Hepatocyte (in vitro differentiated cells): ENCODE results near the gene WDR38. TPM values are rescaled to one million over a fixed set of nuclear protein-coding genes. Genes with fewer than 3 reads are reported as not detected.

Source experiments
- DNase-seq: peaks from one replicate; pipeline ENCODE4 v3.0.0-alpha.2; 2016; ENCODE audit warnings: low spot score
- H2AFZ ChIP-seq: fragments of 200-600 bp; sonication (generic); 2 replicates; pipeline ENCODE4 v1.6.0; 2016; ENCODE audit warnings: antibody characterized with exemption, mild to moderate bottlenecking
- H3K27ac ChIP-seq: fragments of 200-600 bp; sonication (generic); 2 replicates; pipeline ENCODE4 v1.5.1; 2016; ENCODE audit warnings: mild to moderate bottlenecking
- H3K27me3 ChIP-seq: fragments of 200-600 bp; sonication (generic); 2 replicates; pipeline ENCODE4 v1.6.1; 2016
- H3K36me3 ChIP-seq: fragments of 200-600 bp; sonication (generic); replicated peaks from 2 replicates; pipeline ENCODE4 v1.5.1; 2016; ENCODE audit warnings: low read depth; ENCODE audit not compliant: insufficient read depth
- H3K4me1 ChIP-seq: fragments of 200-600 bp; sonication (generic); 2 replicates; pipeline ENCODE4 v1.5.1; 2016; ENCODE audit warnings: mild to moderate bottlenecking, moderate library complexity; ENCODE audit not compliant: insufficient read depth
- H3K4me2 ChIP-seq: fragments of 200-600 bp; sonication (generic); 2 replicates; pipeline ENCODE4 v1.6.0; 2016
- H3K4me3 ChIP-seq: fragments of 200-600 bp; sonication (generic); 2 replicates; pipeline ENCODE4 v1.5.1; 2016; ENCODE audit warnings: mild to moderate bottlenecking
- H3K79me2 ChIP-seq: fragments of 200-600 bp; sonication (generic); 2 replicates; pipeline ENCODE4 v1.6.0; 2017; ENCODE audit warnings: mild to moderate bottlenecking
- H3K9me2 ChIP-seq: fragments of 200-600 bp; sonication (generic); replicated peaks from 2 replicates; pipeline ENCODE4 v1.6.0; 2017; ENCODE audit warnings: mild to moderate bottlenecking; ENCODE audit not compliant: insufficient read depth
- H3K9me3 ChIP-seq: fragments of 200-600 bp; sonication (generic); 2 replicates; pipeline ENCODE4 v1.5.1; 2016; ENCODE audit warnings: low read depth, mild to moderate bottlenecking
- H4K20me1 ChIP-seq: fragments of 200-600 bp; sonication (generic); 2 replicates; pipeline ENCODE4 v1.6.0; 2016; ENCODE audit warnings: mild to moderate bottlenecking; ENCODE audit not compliant: insufficient read depth, poor library complexity, severe bottlenecking
- EZH2 ChIP-seq: fragments of 200-600 bp; sonication (generic); IDR thresholded peaks from 2 replicates; pipeline ENCODE4 v1.6.1; 2016; ENCODE audit warnings: antibody characterized with exemption, mild to moderate bottlenecking, borderline replicate concordance
- EZH2phosphoT487 ChIP-seq: fragments of 200-600 bp; sonication (generic); IDR thresholded peaks from one replicate; pipeline ENCODE4 v1.6.1; 2018; ENCODE audit warnings: antibody characterized with exemption, mild to moderate bottlenecking, low read depth, moderate library complexity; ENCODE audit not compliant: unreplicated experiment, severe bottlenecking
- WGBS: methylation state at CpG from one replicate; pipeline ENCODE4 v1.1.6; 2016; ENCODE audit warnings: low lambda C conversion rate; ENCODE audit errors: missing lambda C conversion rate; 5-methylcytosine and 5-hydroxymethylcytosine counted together
- polyA plus RNA-seq: library from polyadenylated mRNA; unstranded; fragments of >200 nt; fragmentation: Nextera tagmentation; extraction: Ambion mirVana; gene quantifications from 2 replicates; pipeline ENCODE4 v1.2.1, GENCODE V29; 2016
- total RNA-seq: library from RNA; depleted of rRNA; stranded (reverse); fragments of >200 nt; gene quantifications from 2 replicates; pipeline ENCODE4 v1.2.3, GENCODE V29; 2014
- TF ChIP-seq, protein P1 (sequence below): fragments of 200-600 bp; sonication (generic); IDR thresholded peaks from 2 replicates; pipeline ENCODE4 v1.5.1; 2016; ENCODE audit warnings: antibody characterized with exemption, mild to moderate bottlenecking; ENCODE audit not compliant: poor library complexity

WDR38 gene
- total and polyA plus RNA-seq, 2 experiments from 2014 or later, result not detected

GRCh38 chr9:124881138-124881743, 28.0 kb downstream of the WDR38 start:
- H3K4me1 ChIP-seq, result no peaks in the 10 kb centered on the region
- DNase-seq, result no peak
- H3K4me2 ChIP-seq, result no peak overlapping the region
- TF ChIP-seq, protein P1, sequence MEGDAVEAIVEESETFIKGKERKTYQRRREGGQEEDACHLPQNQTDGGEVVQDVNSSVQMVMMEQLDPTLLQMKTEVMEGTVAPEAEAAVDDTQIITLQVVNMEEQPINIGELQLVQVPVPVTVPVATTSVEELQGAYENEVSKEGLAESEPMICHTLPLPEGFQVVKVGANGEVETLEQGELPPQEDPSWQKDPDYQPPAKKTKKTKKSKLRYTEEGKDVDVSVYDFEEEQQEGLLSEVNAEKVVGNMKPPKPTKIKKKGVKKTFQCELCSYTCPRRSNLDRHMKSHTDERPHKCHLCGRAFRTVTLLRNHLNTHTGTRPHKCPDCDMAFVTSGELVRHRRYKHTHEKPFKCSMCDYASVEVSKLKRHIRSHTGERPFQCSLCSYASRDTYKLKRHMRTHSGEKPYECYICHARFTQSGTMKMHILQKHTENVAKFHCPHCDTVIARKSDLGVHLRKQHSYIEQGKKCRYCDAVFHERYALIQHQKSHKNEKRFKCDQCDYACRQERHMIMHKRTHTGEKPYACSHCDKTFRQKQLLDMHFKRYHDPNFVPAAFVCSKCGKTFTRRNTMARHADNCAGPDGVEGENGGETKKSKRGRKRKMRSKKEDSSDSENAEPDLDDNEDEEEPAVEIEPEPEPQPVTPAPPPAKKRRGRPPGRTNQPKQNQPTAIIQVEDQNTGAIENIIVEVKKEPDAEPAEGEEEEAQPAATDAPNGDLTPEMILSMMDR, result no peak
- TF ChIP-seq EZH2phosphoT487 (no peak), EZH2 (no peak)
- no peaks in the 10 kb centered on the region for H3K9me3 ChIP-seq
- WGBS, result 96% methylated on average over 16 of the region's 16 CpGs
- H3K4me3 ChIP-seq, result no peak overlapping the region
- peaks cover 2% of the 10 kb centered on the region for H3K79me2 ChIP-seq
- no peaks in the 10 kb centered on the region for H3K36me3 ChIP-seq
- no peak overlapping the region for H3K27ac ChIP-seq
- no peaks in the 10 kb centered on the region for H4K20me1 ChIP-seq
- no peak overlapping the region for H2AFZ ChIP-seq
- H3K9me2 ChIP-seq, result no peaks in the 10 kb centered on the region
- H3K27me3 ChIP-seq, result no peaks in the 10 kb centered on the region

- WGBS, result 81% methylated on average over 13 of the region's 13 CpGs
- Histone ChIP-seq H3K9me2 (no peaks in the 10 kb centered on the region), H2AFZ (no peak overlapping the region), H3K79me2 (peaks cover 2% of the 10 kb centered on the region), H3K4me2 (no peak overlapping the region), H3K36me3 (no peaks in the 10 kb centered on the region), H3K27me3 (no peaks in the 10 kb centered on the region), H3K4me1 (no peaks in the 10 kb centered on the region), H3K9me3 (no peaks in the 10 kb centered on the region), H3K4me3 (no peak overlapping the region), H3K27ac (no peak overlapping the region), H4K20me1 (no peaks in the 10 kb centered on the region)
- no peak for DNase-seq
- TF ChIP-seq, protein P1, result no peak
- no peak for TF ChIP-seq EZH2
- TF ChIP-seq EZH2phosphoT487, result no peak
These were observed 29.0 kb downstream of the WDR38 start for GRCh38 chr9:124882231-124882630.

DNA sequence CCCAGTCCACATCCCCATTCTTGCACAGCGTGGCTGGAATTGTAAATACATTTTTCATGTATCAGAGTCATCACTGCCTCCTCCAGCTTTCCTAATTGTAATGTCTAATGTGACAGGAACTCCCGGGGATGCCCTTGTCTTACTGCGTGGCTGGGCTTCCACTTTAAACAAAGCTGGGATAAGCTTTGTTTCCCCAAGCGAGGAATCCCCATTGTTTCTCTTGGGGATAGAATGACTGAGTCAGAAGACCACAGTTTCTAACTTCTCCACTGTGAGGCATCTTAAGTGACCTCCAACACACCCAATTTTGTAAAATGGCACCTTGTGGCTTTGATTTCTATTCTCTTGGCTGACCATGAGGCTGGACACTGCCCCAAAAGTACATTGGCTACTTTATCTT, 31.1 kb downstream of the WDR38 start:
- Histone ChIP-seq H3K4me2 (no peak overlapping the region), H3K4me3 (no peak overlapping the region), H3K27me3 (no peaks in the 10 kb centered on the region), H2AFZ (no peak overlapping the region), H3K4me1 (no peaks in the 10 kb centered on the region), H3K36me3 (no peaks in the 10 kb centered on the region), H3K9me3 (no peaks in the 10 kb centered on the region), H4K20me1 (no peaks in the 10 kb centered on the region), H3K79me2 (no peaks in the 10 kb centered on the region), H3K27ac (no peak overlapping the region), H3K9me2 (no peaks in the 10 kb centered on the region)
- DNase-seq, result no peak
- TF ChIP-seq, protein P1, result no peak
- TF ChIP-seq EZH2phosphoT487 (no peak), EZH2 (no peak)
- 65% methylated on average over 4 of the region's 4 CpGs for WGBS

GRCh38 chr9:124885551-124885950, 32.3 kb downstream of the WDR38 start:
- no peaks in the 10 kb centered on the region for H3K36me3 ChIP-seq
- 98% methylated on average over 4 of the region's 4 CpGs for WGBS

More at GRCh38 chr9:124885551-124885950, 32.3 kb downstream of the WDR38 start:
- Histone ChIP-seq H3K79me2 (no peaks in the 10 kb centered on the region), H3K4me2 (no peak overlapping the region), H3K27ac (no peak overlapping the region), H3K9me2 (no peaks in the 10 kb centered on the region), H3K4me1 (no peaks in the 10 kb centered on the region), H3K9me3 (no peaks in the 10 kb centered on the region), H3K27me3 (no peaks in the 10 kb centered on the region), H3K4me3 (no peak overlapping the region), H4K20me1 (no peaks in the 10 kb centered on the region), H2AFZ (no peak overlapping the region)
- DNase-seq, result no peak
- TF ChIP-seq, protein P1, result no peak
- TF ChIP-seq EZH2 (no peak), EZH2phosphoT487 (no peak)
